Measurements from ENCODE around the gene NETO1. TPM values are rescaled to one million over a fixed set of nuclear protein-coding genes. Genes with fewer than 3 reads are reported as not detected.

NETO1 gene
- 1.4 and 2.7 TPM in 2 replicates for polyA plus RNA-seq (2011; rRNA removed)
- 1.7 and 2.4 TPM in 2 replicates for polyA minus RNA-seq (2011; rRNA and poly(A)+ RNA removed)

- H3K36me3 ChIP-seq (ENCODE audit: control insufficient read depth, insufficient read depth, low read length), result no peaks in the 10 kb centered on the region
- ChIA-PET POLR2A (no interaction called here), CTCF (no interaction called here)
- H3K27me3 ChIP-seq (ENCODE audit: control insufficient read depth, insufficient read depth, low read length), result peaks cover 4% of the 10 kb centered on the region; the same call in 1 of the 2 replicates
- no peak for DNase-seq (ENCODE audit: low read depth)
- no peak for TF ChIP-seq CTCF (IDR thresholded peaks at IDR 0.05; ENCODE audit: insufficient read depth, low read depth, low read length)
- peak within 1 kb of the TSS; percentile 45 for H3K4me3 ChIP-seq (ENCODE audit: low read depth, low read length)
These were observed at the start of gene NETO1 for GRCh38 chr18:72867746-72868584. Gene NETO1, minus strand, starts transcription at chr18:72867987. Its CDS starts 696 bp downstream, at chr18:72867291.

- Histone ChIP-seq H3K27me3 (ENCODE audit: control insufficient read depth, insufficient read depth, low read length) (no peaks in the 10 kb centered on the region), H3K4me3 (ENCODE audit: low read depth, low read length) (no peak overlapping the region), H3K36me3 (ENCODE audit: control insufficient read depth, insufficient read depth, low read length) (no peaks in the 10 kb centered on the region)
- no peak for TF ChIP-seq CTCF (IDR thresholded peaks at IDR 0.05; ENCODE audit: insufficient read depth, low read depth, low read length)
- no peak for DNase-seq (ENCODE audit: low read depth)
- CTCF ChIA-PET, result no interaction called here
- POLR2A ChIA-PET, result no interaction called here
These were observed 42.3 kb upstream of the NETO1 start for GRCh38 chr18:72910045-72910444.

GRCh38 chr18:72908181-72908580 lies 40.4 kb upstream of the NETO1 start:
- ChIA-PET CTCF (no interaction called here), POLR2A (no interaction called here)
- DNase-seq (ENCODE audit: low read depth), result no peak
- H3K36me3 ChIP-seq (ENCODE audit: control insufficient read depth, insufficient read depth, low read length), result no peaks in the 10 kb centered on the region
- no peaks in the 10 kb centered on the region for H3K27me3 ChIP-seq (ENCODE audit: control insufficient read depth, insufficient read depth, low read length)
- H3K4me3 ChIP-seq (ENCODE audit: low read depth, low read length), result no peak overlapping the region
- TF ChIP-seq CTCF (IDR thresholded peaks at IDR 0.05; ENCODE audit: insufficient read depth, low read depth, low read length), result no peak

GRCh38 chr18:72903033-72903432 lies 35.2 kb upstream of the NETO1 start:
- no peaks in the 10 kb centered on the region for H3K36me3 ChIP-seq (ENCODE audit: control insufficient read depth, insufficient read depth, low read length)
- ChIA-PET POLR2A (no interaction called here), CTCF (no interaction called here)
- DNase-seq (ENCODE audit: low read depth), result no peak
- no peak for TF ChIP-seq CTCF (IDR thresholded peaks at IDR 0.05; ENCODE audit: insufficient read depth, low read depth, low read length)
- no peaks in the 10 kb centered on the region for H3K27me3 ChIP-seq (ENCODE audit: control insufficient read depth, insufficient read depth, low read length)
- H3K4me3 ChIP-seq (ENCODE audit: low read depth, low read length), result no peak overlapping the region

GRCh38 chr18:72899338-72899737 lies 31.6 kb upstream of the NETO1 start:
- ChIA-PET CTCF (no interaction called here), POLR2A (no interaction called here)
- no peak for DNase-seq (ENCODE audit: low read depth)
- Histone ChIP-seq H3K36me3 (ENCODE audit: control insufficient read depth, insufficient read depth, low read length) (no peaks in the 10 kb centered on the region), H3K4me3 (ENCODE audit: low read depth, low read length) (no peak overlapping the region), H3K27me3 (ENCODE audit: control insufficient read depth, insufficient read depth, low read length) (no peaks in the 10 kb centered on the region)
- no peak for TF ChIP-seq CTCF (IDR thresholded peaks at IDR 0.05; ENCODE audit: insufficient read depth, low read depth, low read length)

All from BJ (cell line).